Measurements from ENCODE around the gene CNKSR3. TPM values are rescaled to one million over a fixed set of nuclear protein-coding genes. Genes with fewer than 3 reads are reported as not detected.

The CNKSR3 gene
- total and polyA plus RNA-seq, 2 experiments from 2014 or later: 1.9 to 5.7 TPM

GRCh38 chr6:154481521-154482013 lies 28.9 kb downstream of the CNKSR3 start:
- H3K36me3 Mint-ChIP-seq (ENCODE audit: low read depth): no peaks in the 10 kb centered on the region
- no peaks in the 10 kb centered on the region for H3K9me3 Mint-ChIP-seq
- no peaks in the 10 kb centered on the region; the same call in 1 of the 2 replicates for H3K4me1 ChIP-seq (ENCODE audit: insufficient read depth)

More at GRCh38 chr6:154481521-154482013, 28.9 kb downstream of the CNKSR3 start:
- H3K4me3 ChIP-seq: no peak overlapping the region
- H2AFZ ChIP-seq: no peak overlapping the region
- no peaks in the 10 kb centered on the region for H3K36me3 ChIP-seq (ENCODE audit: insufficient read depth)
- H4K20me1 ChIP-seq (replicated peaks; ENCODE audit: insufficient read depth): peaks cover 2% of the 10 kb centered on the region; the same call in 1 of the 2 replicates
- H3K4me2 ChIP-seq: no peak overlapping the region
- no peak overlapping the region for H3K27ac ChIP-seq (ENCODE audit: low read depth)
- no peaks in the 10 kb centered on the region for H3F3A ChIP-seq (replicated peaks; ENCODE audit: low read depth)
- 0 out of 2 replicates have a peak, but pooled peaks cover 3% of the 10 kb centered on the region for H3K9me2 ChIP-seq (ENCODE audit: insufficient read depth)
- H3K27me3 ChIP-seq (ENCODE audit: insufficient read depth): no peaks in the 10 kb centered on the region
- H3K79me2 ChIP-seq (replicated peaks; ENCODE audit: insufficient read depth): no peaks in the 10 kb centered on the region
- no peak overlapping the region for H3K4me3 Mint-ChIP-seq
- H3K27me3 Mint-ChIP-seq (ENCODE audit: insufficient read depth, low read depth, poor library complexity): peaks cover 3% of the 10 kb centered on the region
- peaks cover 22% of the 10 kb centered on the region for H3K4me1 Mint-ChIP-seq
- ATAC-seq (no peak), DNase-seq (ENCODE audit: low spot score) (no peak)
- H3K27ac Mint-ChIP-seq: no peak overlapping the region
- TF ChIP-seq ZNF462 (CRISPR knock-in tag; IDR thresholded peaks at IDR 0.05) (no peak), STAT1 (IDR thresholded peaks at IDR 0.05; ENCODE audit: unreplicated experiment) (no peak), CTCF (conservative IDR thresholded peaks at IDR 0.05; ENCODE audit: low read depth in 2 of 2) (no peak), NANOG (IDR thresholded peaks at IDR 0.05; ENCODE audit: borderline replicate concordance) (no peak), EZH2 (IDR thresholded peaks at IDR 0.05; ENCODE audit: low read depth, unreplicated experiment) (no peak), EZH2phosphoT487 (IDR thresholded peaks at IDR 0.05; ENCODE audit: unreplicated experiment) (no peak), CREB1 (CRISPR knock-in tag; IDR thresholded peaks at IDR 0.05; ENCODE audit: low read depth) (no peak), ZNF114 (CRISPR knock-in tag; IDR thresholded peaks at IDR 0.05) (no peak), ZNF331 (CRISPR knock-in tag; IDR thresholded peaks at IDR 0.05; ENCODE audit: low read depth) (no peak), JUNB (IDR thresholded peaks at IDR 0.05; ENCODE audit: unreplicated experiment) (no peak), REST (IDR thresholded peaks at IDR 0.05; ENCODE audit: unreplicated experiment) (no peak), ETS1 (IDR thresholded peaks at IDR 0.05) (no peak), POLR2AphosphoS5 (IDR thresholded peaks at IDR 0.05; ENCODE audit: low read depth) (no peak)

All from GM23338 (cell line).